ENCODE measurements around the gene ATP8B4.

- TF ChIP-seq POLR2AphosphoS5 (IDR thresholded peaks at IDR 0.05) = no peak
- no peak for TF ChIP-seq CTCF (IDR thresholded peaks at IDR 0.05)
- TF ChIP-seq POLR2A (IDR thresholded peaks at IDR 0.05) = no peak
Measured at GRCh38 chr15:50113992-50114780, 4.8 kb downstream of the ATP8B4 start.
